Spleen (tissue), 7 donors: Measurements from ENCODE around the gene DLG5.

Experiments
- POLR2AphosphoS5 ChIP-seq, 3 donors: sonication (generic); formaldehyde crosslinking; IDR thresholded peaks; one replicate each; pipeline ENCODE4 v1.5.1; 2017; ENCODE audit warnings: antibody characterized with exemption in 3 of 3
- TF ChIP-seq, protein P1 (sequence below), 11 experiments: fragments of 200-600 bp in 7 of 11; fragments of 450-650 bp in 4 of 11; sonication (generic) in 4 of 11; IDR thresholded peaks in 8 of 11; conservative IDR thresholded peaks in 3 of 11; 1 replicate in 7 of 11; 2 replicates in 4 of 11; pipeline versions ENCODE4 v1.4.0 to v1.8.0; 2016 to 2021; ENCODE audit warnings: antibody characterized with exemption in 11 of 11, inconsistent platforms in 4 of 11, mild to moderate bottlenecking in 1 of 11
- donor health status: DM: no; HTN: no; CAD: no; lungs with moderate emphysema.
- donor health status: DM: no; HTN: no; CAD: no.
- donor health status: DM: no; HTN: no; CAD: no.

DNA sequence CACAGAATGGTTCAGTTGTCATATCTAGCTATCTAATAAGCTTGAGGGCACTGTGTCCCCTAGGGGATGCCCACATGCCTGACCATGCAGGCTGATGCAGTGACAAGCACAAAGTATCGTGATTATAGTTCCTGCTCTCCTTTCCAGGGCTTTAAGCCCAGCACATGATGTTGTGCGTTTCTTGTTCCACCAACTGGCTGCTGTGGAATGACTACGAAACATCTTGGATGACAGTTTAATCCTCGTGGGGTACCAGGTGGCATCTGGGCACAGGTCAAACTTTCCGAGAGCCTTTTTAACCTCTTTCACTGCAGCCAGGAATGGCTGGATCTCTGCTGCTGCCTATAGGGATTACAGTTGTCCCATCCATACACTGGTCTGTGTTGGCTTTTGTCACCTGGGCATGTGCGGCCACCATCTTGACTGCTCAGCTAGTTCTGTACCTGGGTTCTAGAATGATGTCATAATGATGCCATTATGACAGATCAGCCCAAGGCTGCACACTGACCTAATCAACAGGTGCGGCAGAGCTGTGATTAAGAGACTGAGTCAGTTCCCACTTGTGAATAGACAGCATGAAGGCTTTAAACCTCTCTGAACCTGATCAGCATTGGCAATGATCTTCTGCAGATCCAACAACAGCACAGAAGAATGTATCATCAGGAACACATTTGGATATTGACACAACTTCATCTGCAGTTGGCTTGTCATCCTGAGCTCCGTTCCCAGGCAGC is 144.1 kb downstream of the DLG5 start:
- TF ChIP-seq, protein P1, sequence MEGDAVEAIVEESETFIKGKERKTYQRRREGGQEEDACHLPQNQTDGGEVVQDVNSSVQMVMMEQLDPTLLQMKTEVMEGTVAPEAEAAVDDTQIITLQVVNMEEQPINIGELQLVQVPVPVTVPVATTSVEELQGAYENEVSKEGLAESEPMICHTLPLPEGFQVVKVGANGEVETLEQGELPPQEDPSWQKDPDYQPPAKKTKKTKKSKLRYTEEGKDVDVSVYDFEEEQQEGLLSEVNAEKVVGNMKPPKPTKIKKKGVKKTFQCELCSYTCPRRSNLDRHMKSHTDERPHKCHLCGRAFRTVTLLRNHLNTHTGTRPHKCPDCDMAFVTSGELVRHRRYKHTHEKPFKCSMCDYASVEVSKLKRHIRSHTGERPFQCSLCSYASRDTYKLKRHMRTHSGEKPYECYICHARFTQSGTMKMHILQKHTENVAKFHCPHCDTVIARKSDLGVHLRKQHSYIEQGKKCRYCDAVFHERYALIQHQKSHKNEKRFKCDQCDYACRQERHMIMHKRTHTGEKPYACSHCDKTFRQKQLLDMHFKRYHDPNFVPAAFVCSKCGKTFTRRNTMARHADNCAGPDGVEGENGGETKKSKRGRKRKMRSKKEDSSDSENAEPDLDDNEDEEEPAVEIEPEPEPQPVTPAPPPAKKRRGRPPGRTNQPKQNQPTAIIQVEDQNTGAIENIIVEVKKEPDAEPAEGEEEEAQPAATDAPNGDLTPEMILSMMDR (IDR thresholded peaks at IDR 0.05 in 8 of 11, conservative IDR thresholded peaks at IDR 0.05 in 3 of 11), result no peak
- TF ChIP-seq POLR2AphosphoS5 (IDR thresholded peaks at IDR 0.05), result no peak
